IMR-90 (cell line): ENCODE data around the gene SLC35A4. TPM values are rescaled to one million over a fixed set of nuclear protein-coding genes. Genes with fewer than 3 reads are reported as not detected.

Experiments
- ATAC-seq: fragments of 200-7000 bp; cut with Tn5 transposase; 2 replicates; pipeline ENCODE4 v1.9.1; 2020; ENCODE audit warnings: low read depth, mild to moderate bottlenecking, moderate library complexity
- BruUV-seq: library from RNA; stranded (reverse); fragments of 400-500 nt; replicated peaks from 2 replicates; lab custom pipeline; 2021; lab: Mats Ljungman, UMichigan
- CTCF ChIA-PET: fragments of 300-600 bp; formaldehyde crosslinking; extraction: SDS; loops from one replicate; lab custom pipeline; 2021; ENCODE audit warnings: antibody characterized with exemption; lab: Yijun Ruan, JAX
- POLR2A ChIA-PET: fragments of 300-600 bp; sonication (Branson Sonifier 250); formaldehyde crosslinking; loops from one replicate; lab custom pipeline; 2022; ENCODE audit warnings: antibody characterized with exemption; ENCODE audit not compliant: unreplicated experiment; lab: Charles Lee
- DNase-seq: peaks from one replicate; pipeline ENCODE4 v3.0.0; 2013
- H2AFZ ChIP-seq: replicated peaks from 2 replicates; pipeline ENCODE3; 2013; ENCODE audit warnings: low read length, mild to moderate bottlenecking; ENCODE audit not compliant: poor library complexity
- H2AK5ac ChIP-seq: 2 replicates; pipeline ENCODE4 v1.6.1; 2013; ENCODE audit warnings: low read depth, low read length, inconsistent platforms
- H2AK9ac ChIP-seq: replicated peaks from 2 replicates; pipeline ENCODE3; 2013; ENCODE audit warnings: mild to moderate bottlenecking, low read depth, low read length, moderate library complexity; ENCODE audit not compliant: poor library complexity
- H2BK120ac ChIP-seq: 2 replicates; pipeline ENCODE4 v1.6.1; 2013; ENCODE audit warnings: low read depth, low read length, inconsistent platforms
- H2BK15ac ChIP-seq: 3 replicates; pipeline ENCODE4 v1.6.1; 2013; ENCODE audit warnings: low read depth, low read length, inconsistent platforms
- H2BK20ac ChIP-seq: 2 replicates; pipeline ENCODE4 v1.6.1; 2013; ENCODE audit warnings: low read depth, mild to moderate bottlenecking, inconsistent platforms, low read length, moderate library complexity
- H2BK5ac ChIP-seq: 2 replicates; pipeline ENCODE4 v1.6.1; 2013; ENCODE audit warnings: mild to moderate bottlenecking, low read depth, low read length, inconsistent platforms; ENCODE audit not compliant: poor library complexity, severe bottlenecking
- H3K14ac ChIP-seq: replicated peaks from 2 replicates; pipeline ENCODE4 v1.6.1; 2013; ENCODE audit warnings: low read depth, low read length, inconsistent platforms
- H3K18ac ChIP-seq: 2 replicates; pipeline ENCODE4 v1.6.1; 2013; ENCODE audit warnings: low read depth, low read length, control low read depth
- H3K23ac ChIP-seq: 2 replicates; pipeline ENCODE4 v1.6.1; 2013; ENCODE audit warnings: low read depth, low read length, inconsistent platforms
- H3K27ac ChIP-seq: 2 replicates; pipeline ENCODE4 v1.5.1; 2013; ENCODE audit warnings: mild to moderate bottlenecking, control low read depth, low read length; ENCODE audit not compliant: insufficient read depth
- H3K27me3 ChIP-seq: 2 replicates; pipeline ENCODE4 v1.6.1; 2013; ENCODE audit warnings: low read length; ENCODE audit not compliant: control insufficient read depth, insufficient read depth
- H3K36me3 ChIP-seq: 2 replicates; pipeline ENCODE4 v1.6.1; 2013; ENCODE audit warnings: low read length, mixed read lengths; ENCODE audit not compliant: control insufficient read depth, insufficient read depth
- H3K4ac ChIP-seq: 2 replicates; pipeline ENCODE4 v1.6.1; 2013; ENCODE audit warnings: low read depth, low read length, inconsistent platforms
- H3K4me1 ChIP-seq: 2 replicates; pipeline ENCODE4 v1.6.1; 2013; ENCODE audit warnings: low read length, mixed read lengths; ENCODE audit not compliant: control insufficient read depth, insufficient read depth
- H3K4me2 ChIP-seq: 2 replicates; pipeline ENCODE4 v1.6.1; 2013; ENCODE audit warnings: low read depth, mild to moderate bottlenecking, control low read depth, low read length, moderate library complexity
- H3K4me3 ChIP-seq: 2 replicates; pipeline ENCODE4 v1.5.1; 2013; ENCODE audit warnings: low read depth, mild to moderate bottlenecking, control low read depth, low read length, moderate library complexity; ENCODE audit not compliant: insufficient read depth
- H3K56ac ChIP-seq: 2 replicates; pipeline ENCODE4 v1.6.1; 2013; ENCODE audit warnings: low read length, inconsistent platforms; ENCODE audit not compliant: insufficient read depth; ENCODE audit errors: extremely low read depth
- H3K79me1 ChIP-seq, 2 experiments: 2 replicates each; pipeline ENCODE4 v1.6.1; 2013; ENCODE audit warnings: low read length in 2 of 2, inconsistent platforms in 1 of 2, low read depth in 1 of 2
- H3K9ac ChIP-seq: 2 replicates; pipeline ENCODE4 v1.6.1; 2013; ENCODE audit warnings: low read depth, low read length, control low read depth
- H3K9me1 ChIP-seq: 2 replicates; pipeline ENCODE4 v1.6.1; 2013; ENCODE audit warnings: low read length, inconsistent platforms; ENCODE audit not compliant: insufficient read depth
- H3K9me3 ChIP-seq: 2 replicates; pipeline ENCODE4 v1.6.1; 2013; ENCODE audit warnings: low read length; ENCODE audit not compliant: control insufficient read depth, insufficient read depth
- H4K20me1 ChIP-seq: 2 replicates; pipeline ENCODE4 v1.6.1; 2013; ENCODE audit warnings: low read length, inconsistent platforms; ENCODE audit not compliant: insufficient read depth
- H4K5ac ChIP-seq: 2 replicates; pipeline ENCODE4 v1.6.1; 2013; ENCODE audit warnings: mild to moderate bottlenecking, low read depth, low read length, control low read depth
- H4K8ac ChIP-seq, 2 experiments: 2 replicates each; pipeline ENCODE4 v1.6.1; 2013; ENCODE audit warnings: low read depth in 2 of 2, low read length in 2 of 2, control low read depth in 1 of 2, inconsistent platforms in 1 of 2
- H4K91ac ChIP-seq: 2 replicates; pipeline ENCODE4 v1.6.1; 2013; ENCODE audit warnings: low read depth, low read length, inconsistent platforms; ENCODE audit not compliant: insufficient read depth
- CEBPB ChIP-seq: IDR thresholded peaks from 2 replicates; pipeline ENCODE4 v1.6.1; 2012; ENCODE audit warnings: low read depth, low read length, improper control_type of control experiment
- POLR2A ChIP-seq: IDR thresholded peaks from 2 replicates; pipeline ENCODE4 v1.6.1; 2012; ENCODE audit warnings: mild to moderate bottlenecking, low read depth, low read length
- WGBS, 2 experiments: methylation state at CpG; one replicate each; pipeline versions ENCODE4 v1.1.5 to v1.1.7; 2013; ENCODE audit warnings: missing lambda C conversion rate in 2 of 2; ENCODE audit not compliant: insufficient read length in 1 of 2; ENCODE audit errors: extremely low coverage in 2 of 2; 5-methylcytosine and 5-hydroxymethylcytosine counted together
- dilution Hi-C: fragments of 300-500 bp; cut with HindIII; formaldehyde crosslinking; loops from one replicate; pipeline ENCODE4 v1.14.3; 2018; ENCODE audit warnings: low sequenced_read_pairs; ENCODE audit not compliant: unreplicated experiment
- in situ Hi-C: fragments of 300-500 bp; cut with MboI; formaldehyde crosslinking; loops from 3 replicates; pipeline ENCODE4 v1.14.3; 2019; ENCODE audit warnings: low sequenced_read_pairs, inconsistent platforms, mixed read lengths
- intact Hi-C: fragments of 100-400 bp; cut with micrococcal nuclease; formaldehyde crosslinking; loops from 2 replicates; pipeline ENCODE4 v1.10.0; 2022
- polyA plus RNA-seq, 3 experiments: library from polyadenylated mRNA; depleted of rRNA; stranded (reverse); fragments of >200 nt; gene quantifications; 2 replicates each; pipeline ENCODE4 v1.2.3, GENCODE V29; 2012; ENCODE audit warnings: low replicate concordance in 1 of 3
- total RNA-seq: library from RNA; depleted of rRNA; stranded (reverse); fragments of >200 nt; gene quantifications from 2 replicates; pipeline ENCODE4 v1.2.3, GENCODE V29; 2012

Gene SLC35A4
- total and polyA plus RNA-seq, 2 of the 4 experiments (the other 2 are of a cell fraction), result 19.2 to 66.4 TPM

DNA sequence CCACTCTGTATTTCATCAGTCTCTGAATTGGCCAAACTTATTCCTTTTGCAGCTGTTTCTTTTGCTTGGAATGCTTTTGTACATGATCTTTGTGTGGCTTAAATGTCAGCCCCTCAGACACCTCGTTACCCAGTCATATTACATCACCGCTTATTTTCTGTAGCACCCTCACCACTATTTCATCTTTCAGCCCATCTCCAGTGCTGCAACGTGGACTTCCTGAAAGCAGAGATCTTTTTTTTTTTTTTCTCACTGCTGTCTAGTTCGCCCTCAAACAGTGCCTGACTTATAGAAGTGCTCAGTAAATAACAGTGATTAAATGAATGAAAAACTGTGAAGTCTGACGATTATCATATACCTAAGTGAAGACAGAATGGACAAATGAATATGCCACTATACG lies 8.2 kb upstream of the SLC35A4 start:
- no TSS peak for BruUV-seq
- Histone ChIP-seq H3K4me2 (peak overlapping the region; percentile 79), H3K79me1 (peaks cover 22 to 55% of the 10 kb centered on the region in 2 experiments), H2BK5ac (peak overlapping the region; percentile 51), H4K20me1 (peaks cover 20% of the 10 kb centered on the region), H3K18ac (no peak overlapping the region), H3K23ac (peak overlapping the region; percentile 74; the same call in 1 of the 2 replicates), H3K27ac (peak overlapping the region; percentile 96; the same call in 1 of the 2 replicates), H3K36me3 (peaks cover 18% of the 10 kb centered on the region), H3K9me1 (peaks cover 9% of the 10 kb centered on the region), H2AK9ac (peak overlapping the region; percentile 50), H2BK120ac (0 out of 2 replicates have a peak overlapping the region, but pooled peaks have one; percentile 9), H4K8ac (peak overlapping the region in 1 of 2 experiments; percentile 99; a peak in 1 of 4 replicates), H2BK20ac (no peak overlapping the region), H3K9me3 (no peaks in the 10 kb centered on the region), H2BK15ac (no peak overlapping the region), H4K5ac (no peak overlapping the region; the same call in 1 of the 2 replicates), H3K4me3 (peak overlapping the region; percentile 92), H2AFZ (no peak overlapping the region), H3K27me3 (no peaks in the 10 kb centered on the region), H3K4me1 (peaks cover 16% of the 10 kb centered on the region), H2AK5ac (peak overlapping the region; percentile 6; the same call in 1 of the 2 replicates), H3K56ac (peak overlapping the region; percentile 56; the same call in 1 of the 2 replicates), H3K4ac (peak overlapping the region; percentile 38), H3K14ac (peak overlapping the region; percentile 29), H3K9ac (peak overlapping the region; percentile 97), H4K91ac (0 out of 2 replicates have a peak overlapping the region, but pooled peaks have one; percentile 10)
- no peak for ATAC-seq
- intact Hi-C loops (no loop called here), in situ Hi-C loops (no loop called here), dilution Hi-C loops (no loop called here)
- POLR2A ChIA-PET, result no interaction called here
- CTCF ChIA-PET, result no interaction called here
- DNase-seq, result peak; percentile 46
- TF ChIP-seq CEBPB, result peak; percentile 44; the same call in 1 of the 2 replicates
- no peak for TF ChIP-seq POLR2A
- WGBS, 2 experiments, result no CpG with 5 or more reads among the region's 6 CpGs
